Testis (tissue), 3 donors: ENCODE measurements around the gene ST6GAL1. TPM values are rescaled to one million over a fixed set of nuclear protein-coding genes. Genes with fewer than 3 reads are reported as not detected.
A peak's percentile ranks its signal among the peaks of the same experiment; 100 is the strongest.

Source experiments
- DNase-seq: peaks from one replicate; pipeline ENCODE4 v3.0.0-alpha.2; 2019
- H3K27ac ChIP-seq, 2 donors: fragments of 200-600 bp; sonication (generic); one replicate each; pipeline ENCODE4 v1.5.1; 2019
- H3K27me3 ChIP-seq: fragments of 200-600 bp; sonication (generic); one replicate; pipeline ENCODE4 v1.5.1; 2019
- H3K36me3 ChIP-seq: fragments of 200-600 bp; sonication (generic); one replicate; pipeline ENCODE4 v1.5.1; 2017; ENCODE audit warnings: low read depth; ENCODE audit errors: missing control alignments
- H3K4me1 ChIP-seq: fragments of 200-600 bp; sonication (generic); one replicate; pipeline ENCODE4 v1.5.1; 2019
- H3K4me3 ChIP-seq, 2 donors: fragments of 200-600 bp; sonication (generic); one replicate each; pipeline ENCODE4 v1.5.1; 2017 to 2019
- H3K9me3 ChIP-seq: fragments of 200-600 bp; sonication (generic); one replicate; pipeline ENCODE4 v1.5.1; 2017
- POLR2A ChIP-seq: fragments of 450-650 bp; IDR thresholded peaks from one replicate; pipeline ENCODE4 v1.6.1; 2017; ENCODE audit warnings: antibody characterized with exemption, mild to moderate bottlenecking, moderate library complexity
- WGBS, 2 donors: methylation state at CpG; one replicate each; pipeline ENCODE4 v1.1.5; 2018; 5-methylcytosine and 5-hydroxymethylcytosine counted together
- intact Hi-C: fragments of 100-400 bp; cut with DNase I; formaldehyde crosslinking; loops from one replicate; pipeline ENCODE4 v1.15.1; 2023; ENCODE audit warnings: low total_unique reads
- polyA plus RNA-seq: library from polyadenylated mRNA; stranded (reverse); fragments of 350-450 nt; fragmentation: Illumina TruSeq; extraction: RNeasy Lipid Tissue Mini Kit (QIAGEN cat#74804); gene quantifications from one replicate; pipeline ENCODE4 v1.2.3, GENCODE V29; 2014; ENCODE audit warnings: low read depth, low replicate concordance; ENCODE audit not compliant: insufficient read depth
- total RNA-seq, 2 donors: library from RNA; depleted of rRNA; stranded (reverse); fragments of >200 nt; gene quantifications; one replicate each; pipeline ENCODE4 v1.2.3, GENCODE V29; 2016
- TF ChIP-seq, protein P1 (sequence below), 3 experiments: fragments of 450-650 bp in 2 of 3; fragments of 200-600 bp in 1 of 3; sonication (generic) in 1 of 3; IDR thresholded peaks; one replicate each; pipeline ENCODE4 v1.5.1; 2016 to 2019; ENCODE audit warnings: antibody characterized with exemption in 3 of 3, mild to moderate bottlenecking in 2 of 3, moderate library complexity in 1 of 3

Gene ST6GAL1
- total and polyA plus RNA-seq, 3 donors from 2014 or later: 12.8 to 26.3 (median 16.9) TPM

- Histone ChIP-seq H3K4me1 (peaks cover 18% of the 10 kb centered on the region), H3K9me3 (no peaks in the 10 kb centered on the region), H3K27ac (peak overlapping the region; percentile 69 to 77), H3K36me3 (no peaks in the 10 kb centered on the region), H3K27me3 (no peaks in the 10 kb centered on the region), H3K4me3 (peak overlapping the region; percentile 61 to 77)
- intact Hi-C loops: no loop called here
- no peak for TF ChIP-seq POLR2A
- TF ChIP-seq, protein P1, sequence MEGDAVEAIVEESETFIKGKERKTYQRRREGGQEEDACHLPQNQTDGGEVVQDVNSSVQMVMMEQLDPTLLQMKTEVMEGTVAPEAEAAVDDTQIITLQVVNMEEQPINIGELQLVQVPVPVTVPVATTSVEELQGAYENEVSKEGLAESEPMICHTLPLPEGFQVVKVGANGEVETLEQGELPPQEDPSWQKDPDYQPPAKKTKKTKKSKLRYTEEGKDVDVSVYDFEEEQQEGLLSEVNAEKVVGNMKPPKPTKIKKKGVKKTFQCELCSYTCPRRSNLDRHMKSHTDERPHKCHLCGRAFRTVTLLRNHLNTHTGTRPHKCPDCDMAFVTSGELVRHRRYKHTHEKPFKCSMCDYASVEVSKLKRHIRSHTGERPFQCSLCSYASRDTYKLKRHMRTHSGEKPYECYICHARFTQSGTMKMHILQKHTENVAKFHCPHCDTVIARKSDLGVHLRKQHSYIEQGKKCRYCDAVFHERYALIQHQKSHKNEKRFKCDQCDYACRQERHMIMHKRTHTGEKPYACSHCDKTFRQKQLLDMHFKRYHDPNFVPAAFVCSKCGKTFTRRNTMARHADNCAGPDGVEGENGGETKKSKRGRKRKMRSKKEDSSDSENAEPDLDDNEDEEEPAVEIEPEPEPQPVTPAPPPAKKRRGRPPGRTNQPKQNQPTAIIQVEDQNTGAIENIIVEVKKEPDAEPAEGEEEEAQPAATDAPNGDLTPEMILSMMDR (IDR thresholded peaks at IDR 0.05): no peak
- peak; percentile 65 for DNase-seq
- WGBS, 2 donors: 0 to 1% methylated on average over 6 to 76 of the region's 76 CpGs
These were observed 560 bp downstream of the ST6GAL1 start for GRCh38 chr3:186930641-186931531.

DNA sequence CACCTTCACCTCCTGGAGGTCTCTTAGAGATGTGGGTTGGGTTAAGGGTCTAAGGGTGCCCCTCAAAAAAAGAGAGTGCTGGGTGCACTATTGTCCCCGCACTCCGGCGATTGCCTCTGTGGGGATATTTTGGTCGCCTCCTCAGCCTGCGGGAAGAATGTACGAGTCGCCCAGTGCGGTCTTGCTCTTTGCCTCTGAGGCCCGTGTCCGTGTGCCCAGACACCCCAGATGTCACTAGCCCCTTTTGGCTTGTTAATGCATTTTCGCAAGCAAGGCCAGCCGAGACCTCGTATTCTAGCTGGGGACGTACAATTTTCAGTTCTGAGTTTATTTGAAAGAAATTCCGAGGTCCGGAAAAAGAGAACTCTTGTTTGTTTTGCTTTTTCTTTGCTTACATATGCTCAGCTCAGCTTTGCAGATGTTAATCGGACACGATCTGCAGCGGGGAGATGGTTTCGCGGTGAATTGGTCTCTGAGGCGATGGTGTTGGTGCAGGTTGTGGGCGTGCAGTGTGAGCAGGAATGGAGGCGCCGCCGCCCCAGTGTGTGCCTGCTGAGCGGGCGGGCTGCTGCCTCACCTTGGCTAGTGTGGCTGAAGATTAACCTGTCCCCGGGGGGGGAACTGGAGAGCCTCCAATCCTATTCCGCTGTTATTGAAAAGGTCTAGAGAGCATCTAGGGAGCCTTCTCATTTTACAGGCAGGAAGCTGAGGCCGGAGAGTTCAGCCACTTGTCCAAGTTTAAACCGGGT, 1.4 kb downstream of the ST6GAL1 start:
- no peaks in the 10 kb centered on the region for H3K9me3 ChIP-seq
- intact Hi-C loops: no loop called here
- DNase-seq: peak; percentile 57
- peak overlapping the region; percentile 69 to 77 for H3K27ac ChIP-seq
- TF ChIP-seq POLR2A: no peak
- TF ChIP-seq, protein P1 (IDR thresholded peaks at IDR 0.05): no peak
- 3 to 5% methylated on average over 27 to 32 of the region's 32 CpGs for WGBS, 2 donors
- no peaks in the 10 kb centered on the region for H3K27me3 ChIP-seq
- H3K4me3 ChIP-seq: peak overlapping the region; percentile 61 to 77
- H3K36me3 ChIP-seq: no peaks in the 10 kb centered on the region
- peaks cover 18% of the 10 kb centered on the region for H3K4me1 ChIP-seq

GRCh38 chr3:186932281-186933181, 2.2 kb downstream of the ST6GAL1 start:
- Histone ChIP-seq H3K27ac (peak overlapping the region; percentile 59 to 77), H3K36me3 (no peaks in the 10 kb centered on the region), H3K27me3 (no peaks in the 10 kb centered on the region), H3K9me3 (no peaks in the 10 kb centered on the region), H3K4me1 (peaks cover 18% of the 10 kb centered on the region), H3K4me3 (peak overlapping the region; percentile 61 to 77)
- TF ChIP-seq, protein P1 (IDR thresholded peaks at IDR 0.05): no peak
- TF ChIP-seq POLR2A: no peak
- intact Hi-C loops: no loop called here
- peak; percentile 43 for DNase-seq
- WGBS, 2 donors: 23 to 28% methylated on average over 15 of the region's 15 CpGs

GRCh38 chr3:186933816-186934215, 3.5 kb downstream of the ST6GAL1 start:
- DNase-seq: no peak
- intact Hi-C loops: no loop called here
- no peaks in the 10 kb centered on the region for H3K9me3 ChIP-seq
- H3K4me3 ChIP-seq: no peak overlapping the region
- H3K27ac ChIP-seq: peak overlapping the region; percentile 20
- no peaks in the 10 kb centered on the region for H3K27me3 ChIP-seq
- 86 to 87% methylated on average over 4 of the region's 4 CpGs for WGBS, 2 donors
- TF ChIP-seq, protein P1 (IDR thresholded peaks at IDR 0.05): no peak
- no peak for TF ChIP-seq POLR2A
- H3K4me1 ChIP-seq: peaks cover 18% of the 10 kb centered on the region
- H3K36me3 ChIP-seq: no peaks in the 10 kb centered on the region
